HG02798 (cell line): ENCODE measurements around the gene CHN2.
"Not testable (repeated sequence)": the region's sequence is repeated elsewhere in the genome, so short reads cannot be mapped to it uniquely, and the experiment has no call there.

Experiments
- ATAC-seq: cut with Tn5 transposase; IDR thresholded peaks from one replicate; pipeline ENCODE4 v1.9.1; 2021; ENCODE audit warnings: mild to moderate bottlenecking; ENCODE audit not compliant: unreplicated experiment, poor library complexity

CHN2 gene

GRCh38 chr7:29185613-29186012 lies 9.0 kb upstream of the CHN2 start:
- no peak for ATAC-seq

- ATAC-seq: peak; percentile 77
Measured at GRCh38 chr7:29189743-29190201, 4.8 kb upstream of the CHN2 start.

GRCh38 chr7:29190349-29191045 lies 4.1 kb upstream of the CHN2 start:
- ATAC-seq: no peak

- ATAC-seq: no peak
Measured at GRCh38 chr7:29192323-29192722, 2.3 kb upstream of the CHN2 start.

GRCh38 chr7:29192811-29193210 lies 1.8 kb upstream of the CHN2 start:
- no peak for ATAC-seq

GRCh38 chr7:29193316-29194205 lies 1.0 kb upstream of the CHN2 start:
- ATAC-seq: no peak

GRCh38 chr7:29194206-29194593 lies 375 bp upstream of the CHN2 start:
- peak; percentile 24 for ATAC-seq

- ATAC-seq: no peak
Measured at GRCh38 chr7:29196191-29196590, 1.6 kb downstream of the CHN2 start.

- no peak for ATAC-seq
Measured at GRCh38 chr7:29196971-29197595, 2.5 kb downstream of the CHN2 start.

GRCh38 chr7:29197916-29198315 lies 3.3 kb downstream of the CHN2 start:
- ATAC-seq: no peak

- no peak for ATAC-seq
Measured at GRCh38 chr7:29199776-29200175, 5.2 kb downstream of the CHN2 start.

GRCh38 chr7:29202651-29203069 lies 8.1 kb downstream of the CHN2 start:
- ATAC-seq: no peak

GRCh38 chr7:29204491-29205272 lies 10.1 kb downstream of the CHN2 start:
- no peak for ATAC-seq

GRCh38 chr7:29207162-29207801 lies 12.7 kb downstream of the CHN2 start:
- ATAC-seq: no peak

- ATAC-seq: no peak
Measured at GRCh38 chr7:29208410-29209250, 14.1 kb downstream of the CHN2 start.

GRCh38 chr7:29209745-29210144 lies 15.2 kb downstream of the CHN2 start:
- ATAC-seq: no peak

- ATAC-seq: not testable (repeated sequence)
Measured at GRCh38 chr7:29212736-29213135, 18.2 kb downstream of the CHN2 start.

GRCh38 chr7:29214056-29214455 lies 19.5 kb downstream of the CHN2 start:
- ATAC-seq: no peak

- ATAC-seq: no peak
Measured at GRCh38 chr7:29214816-29215215, 20.2 kb downstream of the CHN2 start.
